GM21529 (cell line): ENCODE measurements around the gene STAU1.
"Not testable (repeated sequence)": the region's sequence is repeated elsewhere in the genome, so short reads cannot be mapped to it uniquely, and the experiment has no call there.

Experiments used
- ATAC-seq: cut with Tn5 transposase; IDR thresholded peaks from one replicate; pipeline ENCODE4 v1.9.1; 2021; ENCODE audit not compliant: unreplicated experiment

Gene STAU1

GRCh38 chr20:49207076-49207475, 18.9 kb upstream of the STAU1 start:
- ATAC-seq: no peak

- no peak for ATAC-seq
These were observed 15.6 kb upstream of the STAU1 start for GRCh38 chr20:49203746-49204145.

- ATAC-seq: no peak
These were observed 14.9 kb upstream of the STAU1 start for GRCh38 chr20:49203011-49203410.

GRCh38 chr20:49199729-49200293, 11.7 kb upstream of the STAU1 start:
- ATAC-seq: no peak

- ATAC-seq: not testable (repeated sequence)
These were observed 4.9 kb upstream of the STAU1 start for GRCh38 chr20:49192944-49193518.

- no peak for ATAC-seq
These were observed 744 bp downstream of the STAU1 start for GRCh38 chr20:49187330-49187850.

- no peak for ATAC-seq
These were observed 1.4 kb downstream of the STAU1 start for GRCh38 chr20:49186535-49187329.

GRCh38 chr20:49185071-49185761, 2.9 kb downstream of the STAU1 start:
- ATAC-seq: no peak

- no peak for ATAC-seq
These were observed 3.5 kb downstream of the STAU1 start for GRCh38 chr20:49184691-49185070.

GRCh38 chr20:49184084-49184501, 4.0 kb downstream of the STAU1 start:
- ATAC-seq: not testable (repeated sequence)

GRCh38 chr20:49183444-49183843, 4.7 kb downstream of the STAU1 start:
- no peak for ATAC-seq

GRCh38 chr20:49181265-49181877, 6.8 kb downstream of the STAU1 start:
- ATAC-seq: no peak

- no peak for ATAC-seq
These were observed 8.5 kb downstream of the STAU1 start for GRCh38 chr20:49179368-49180277.

- no peak for ATAC-seq
These were observed 14.0 kb downstream of the STAU1 start for GRCh38 chr20:49174183-49174582.

GRCh38 chr20:49172413-49172812, 15.7 kb downstream of the STAU1 start:
- no peak for ATAC-seq

- no peak for ATAC-seq
These were observed 16.2 kb downstream of the STAU1 start for GRCh38 chr20:49171909-49172308.

- no peak for ATAC-seq
These were observed 17.4 kb downstream of the STAU1 start for GRCh38 chr20:49170714-49171113.

GRCh38 chr20:49169547-49169946, 18.6 kb downstream of the STAU1 start:
- no peak for ATAC-seq

GRCh38 chr20:49168864-49169263, 19.3 kb downstream of the STAU1 start:
- ATAC-seq: not testable (repeated sequence)
